ENCODE results near the gene SMIM44. TPM values are rescaled to one million over a fixed set of nuclear protein-coding genes. Genes with fewer than 3 reads are reported as not detected.

The SMIM44 gene
- total RNA-seq, 4 donors from 2014 or later: not detected

- no peak for TF ChIP-seq CTCF (IDR thresholded peaks at IDR 0.05)
- no peak for ATAC-seq (ENCODE audit: low FRiP score)
- no peak for DNase-seq (ENCODE audit: low spot score)
Measured at GRCh38 chr19:3441986-3442329, 41.3 kb downstream of the SMIM44 start.

GRCh38 chr19:3441089-3441985 lies 41.9 kb downstream of the SMIM44 start:
- no peak for ATAC-seq (ENCODE audit: low FRiP score)
- TF ChIP-seq CTCF (IDR thresholded peaks at IDR 0.05): no peak
- no peak for DNase-seq (ENCODE audit: low spot score)

- DNase-seq (ENCODE audit: low spot score) (no peak), ATAC-seq (ENCODE audit: low FRiP score) (no peak)
- TF ChIP-seq CTCF (IDR thresholded peaks at IDR 0.05): no peak
Measured at GRCh38 chr19:3440082-3440481, 43.2 kb downstream of the SMIM44 start.

- no peak for TF ChIP-seq CTCF (IDR thresholded peaks at IDR 0.05)
- DNase-seq (ENCODE audit: low spot score) (peak; percentile 81), ATAC-seq (ENCODE audit: low FRiP score) (peak; percentile 94)
Measured at GRCh38 chr19:3434630-3435553, 48.3 kb downstream of the SMIM44 start.

- no peak for ATAC-seq (ENCODE audit: low FRiP score)
- no peak for TF ChIP-seq CTCF (IDR thresholded peaks at IDR 0.05)
- DNase-seq (ENCODE audit: low spot score): no peak
Measured at GRCh38 chr19:3433805-3434540, 49.3 kb downstream of the SMIM44 start.

GRCh38 chr19:3433313-3433712 lies 49.9 kb downstream of the SMIM44 start:
- DNase-seq (ENCODE audit: low spot score) (no peak), ATAC-seq (ENCODE audit: low FRiP score) (no peak)
- no peak for TF ChIP-seq CTCF (IDR thresholded peaks at IDR 0.05)

Small RNA genes lying within 50 kb of the gene (small RNA-seq; reads per million reads assigned to genes)
- gene RF00212: not detected

Other genes starting within 250 kb of the SMIM44 start
- gene NFIC, start 116.9 kb downstream of the SMIM44 start, total RNA-seq: 10 to 100 TPM; 55.7 to 84.5 (median 65.5) TPM
- not detected for gene SMIM24, start 2.9 kb downstream of the SMIM44 start, total RNA-seq
- gene DOHH, start 17.2 kb upstream of the SMIM44 start, total RNA-seq: 10 to 100 TPM; 11.7 to 28.1 (median 13.0) TPM
- 10 to 100 TPM; 10.0 to 33.1 (median 15.3) TPM for gene FZR1, start 22.9 kb upstream of the SMIM44 start, total RNA-seq
- 1 to 10 TPM in 1 of 4 donors, not detected in 3; 1.4 TPM for gene TEKTIP1, start 55.7 kb upstream of the SMIM44 start, total RNA-seq
- 100 to 1,000 TPM in 1 of 4 donors, 10 to 100 TPM in 3; 27.7 to 127 (median 53.3) TPM for gene MFSD12, start 74.1 kb upstream of the SMIM44 start, total RNA-seq
- 10 to 100 TPM; 60.4 to 95.8 (median 66.5) TPM for gene HMG20B, start 89.5 kb upstream of the SMIM44 start, total RNA-seq
- gene GIPC3, start 102.0 kb upstream of the SMIM44 start, total RNA-seq: 1 to 10 TPM in 2 of 4 donors, under 1 TPM in 2; 0.56 to 3.0 (median 1.0) TPM
- 1 to 10 TPM in 2 of 4 donors, under 1 TPM in 2; 0.65 to 1.8 (median 1.1) TPM for gene TBXA2R, start 123.4 kb upstream of the SMIM44 start, total RNA-seq
- gene CACTIN, start 143.3 kb upstream of the SMIM44 start, total RNA-seq: 10 to 100 TPM; 14.4 to 31.1 (median 22.5) TPM
- gene PIP5K1C, start 217.0 kb upstream of the SMIM44 start, total RNA-seq: 10 to 100 TPM; 16.1 to 21.1 (median 17.4) TPM
- 1 to 10 TPM in 1 of 4 donors, under 1 TPM in 2, not detected in 1; 0.60 to 1.2 (median 0.88) TPM for gene TJP3, start 224.9 kb upstream of the SMIM44 start, total RNA-seq

All from omental fat pad (tissue), 4 donors.